Endothelial cell of umbilical vein (primary cell): Measurements from ENCODE around the gene UGT2A1. TPM values are rescaled to one million over a fixed set of nuclear protein-coding genes. Genes with fewer than 3 reads are reported as not detected.
"Not testable (repeated sequence)": the region's sequence is repeated elsewhere in the genome, so short reads cannot be mapped to it uniquely, and the experiment has no call there.

ENCODE experiments used
- BruUV-seq: library from RNA; stranded (reverse); fragments of 400-500 nt; replicated peaks from 2 replicates; lab custom pipeline; 2021; lab: Mats Ljungman, UMichigan
- CTCF ChIA-PET: fragments of 300-600, 350-600 bp; sonication (Branson Sonifier 250); formaldehyde crosslinking; loops from one replicate; lab custom pipeline; 2021; ENCODE audit warnings: antibody characterized with exemption, inconsistent platforms; lab: Charles Lee
- POLR2A ChIA-PET: fragments of 300-600, 350-600 bp; sonication (Branson Sonifier 250); formaldehyde crosslinking; loops from one replicate; lab custom pipeline; 2021; ENCODE audit warnings: antibody characterized with exemption, inconsistent platforms; lab: Charles Lee
- DNase-seq: peaks from one replicate; pipeline ENCODE4 v3.0.0-alpha.2; 2011; ENCODE audit warnings: low read depth, low spot score
- FAIRE-seq: peaks from 2 replicates; lab custom pipeline; 2011; peaks lifted over from hg19 to GRCh38; lab: Jason Lieb, UNC
- H2AFZ ChIP-seq: 2 replicates; pipeline ENCODE4 v1.6.0; 2012; ENCODE audit warnings: low read depth, low read length, control low read depth, inconsistent platforms
- H3K27ac ChIP-seq: 2 replicates; pipeline ENCODE4 v1.5.1; 2011; ENCODE audit warnings: low read depth, mild to moderate bottlenecking, control low read depth, low read length, moderate library complexity; ENCODE audit not compliant: insufficient read depth
- H3K27me3 ChIP-seq, 2 experiments: 2 replicates each; pipeline versions ENCODE4 v1.6.0 to v1.6.1; 2011; ENCODE audit warnings: low read length in 2 of 2, mixed read lengths in 1 of 2; ENCODE audit not compliant: control insufficient read depth in 2 of 2, insufficient read depth in 2 of 2
- H3K36me3 ChIP-seq, 2 experiments: 2 replicates in 1 of 2; 3 replicates in 1 of 2; pipeline ENCODE4 v1.5.1; 2011; ENCODE audit warnings: low read length in 2 of 2, mild to moderate bottlenecking in 1 of 2, moderate library complexity in 1 of 2; ENCODE audit not compliant: control insufficient read depth in 2 of 2, insufficient read depth in 2 of 2; ENCODE audit errors: extremely low read depth in 1 of 2
- H3K4me1 ChIP-seq: 3 replicates; pipeline ENCODE4 v1.5.1; 2011; ENCODE audit warnings: mild to moderate bottlenecking, low read length; ENCODE audit not compliant: control insufficient read depth, insufficient read depth; ENCODE audit errors: extremely low read depth
- H3K4me2 ChIP-seq: 2 replicates; pipeline ENCODE4 v1.6.1; 2011; ENCODE audit warnings: low read length, control low read depth, mixed read lengths; ENCODE audit not compliant: insufficient read depth
- H3K4me3 ChIP-seq, 3 experiments: fragments of 200-600 bp in 1 of 3; sonication (generic), shearing (Covaris generic) in 1 of 3; replicated peaks in 1 of 3; 2 replicates each; pipeline ENCODE4 v1.5.1; 2011 to 2016; ENCODE audit warnings: control low read depth in 3 of 3, low read length in 3 of 3, mild to moderate bottlenecking in 2 of 3, inconsistent platforms in 1 of 3, low read depth in 1 of 3, moderate library complexity in 1 of 3; ENCODE audit not compliant: insufficient read depth in 1 of 3
- H3K79me2 ChIP-seq: 2 replicates; pipeline ENCODE4 v1.6.0; 2012; ENCODE audit warnings: low read length, inconsistent platforms; ENCODE audit not compliant: control insufficient read depth, insufficient read depth
- H3K9ac ChIP-seq: replicated peaks from 2 replicates; pipeline ENCODE3; 2011; ENCODE audit warnings: low read length, control low read depth; ENCODE audit not compliant: insufficient read depth; ENCODE audit errors: extremely low read depth
- H3K9me1 ChIP-seq: replicated peaks from 3 replicates; pipeline ENCODE4 v1.6.0; 2011; ENCODE audit warnings: mild to moderate bottlenecking, low read length; ENCODE audit not compliant: control insufficient read depth, insufficient read depth; ENCODE audit errors: extremely low read depth
- H3K9me3 ChIP-seq: replicated peaks from 2 replicates; pipeline ENCODE4 v1.5.1; 2012; ENCODE audit warnings: low read length, inconsistent platforms; ENCODE audit not compliant: control insufficient read depth, insufficient read depth
- H4K20me1 ChIP-seq: replicated peaks from 2 replicates; pipeline ENCODE3; 2011; ENCODE audit warnings: mild to moderate bottlenecking, low read length; ENCODE audit not compliant: control insufficient read depth, insufficient read depth; ENCODE audit errors: extremely low read depth
- CTCF ChIP-seq, 2 donors: IDR thresholded peaks; 1 replicate in 1 of 2; 2 replicates in 1 of 2; pipeline ENCODE4 v1.5.1; 2011; ENCODE audit warnings: low read length in 2 of 2, mild to moderate bottlenecking in 2 of 2, moderate library complexity in 2 of 2, control low read depth in 1 of 2, inconsistent platforms in 1 of 2, low read depth in 1 of 2; ENCODE audit not compliant: insufficient read depth in 1 of 2; ENCODE audit errors: extremely low read depth in 1 of 2
- EZH2 ChIP-seq: IDR thresholded peaks from 2 replicates; pipeline ENCODE4 v1.6.1; 2012; ENCODE audit warnings: borderline replicate concordance, low read depth, mild to moderate bottlenecking, moderate library complexity, low read length, inconsistent platforms; ENCODE audit not compliant: severe bottlenecking
- FOS ChIP-seq: IDR thresholded peaks from 2 replicates; pipeline ENCODE4 v1.6.1; 2011; ENCODE audit warnings: mild to moderate bottlenecking, low read length, moderate library complexity, borderline replicate concordance; ENCODE audit not compliant: insufficient read depth
- GATA2 ChIP-seq: IDR thresholded peaks from 2 replicates; pipeline ENCODE4 v1.7.0; 2011; ENCODE audit warnings: low read depth, mild to moderate bottlenecking, moderate library complexity, mixed read lengths, low read length; ENCODE audit not compliant: insufficient read length, insufficient read depth
- JUN ChIP-seq: IDR thresholded peaks from 2 replicates; pipeline ENCODE4 v1.6.1; 2011; ENCODE audit warnings: borderline replicate concordance, low read depth; ENCODE audit not compliant: insufficient read length, insufficient read depth
- MAX ChIP-seq: IDR thresholded peaks from 2 replicates; pipeline ENCODE4 v1.6.1; 2011; ENCODE audit not compliant: insufficient read depth, insufficient read length
- MYC ChIP-seq: IDR thresholded peaks from one replicate; pipeline ENCODE4 v1.6.1; 2011; ENCODE audit warnings: mild to moderate bottlenecking, low read depth, low read length
- POLR2A ChIP-seq: IDR thresholded peaks from 2 replicates; pipeline ENCODE4 v1.6.1; 2012; ENCODE audit warnings: low read depth, mild to moderate bottlenecking, control low read depth, low read length
- POLR2AphosphoS5 ChIP-seq: IDR thresholded peaks from 2 replicates; pipeline ENCODE4 v1.6.1; 2012; ENCODE audit warnings: low read depth, mild to moderate bottlenecking, control low read depth, low read length, moderate library complexity; ENCODE audit not compliant: insufficient read depth
- dilution Hi-C: fragments of 300-500 bp; cut with MboI; formaldehyde crosslinking; loops from one replicate; pipeline ENCODE4 v1.15.0; 2019; ENCODE audit warnings: low sequenced_read_pairs; ENCODE audit not compliant: extremely low pct_ligation_motif_present
- intact Hi-C: fragments of 100-400 bp; cut with micrococcal nuclease; formaldehyde crosslinking; loops from one replicate; pipeline ENCODE4 v1.10.0; 2022
- polyA plus RNA-seq, 4 experiments: library from polyadenylated mRNA; depleted of rRNA in 3 of 4; stranded (reverse) in 3 of 4; unstranded in 1 of 4; fragments of >200 nt; gene quantifications; 2 replicates each; pipeline versions ENCODE4 v1.2.1 to v1.2.3, GENCODE V29; 2011 to 2012; ENCODE audit warnings: missing spikeins in 1 of 4
- total RNA-seq: library from RNA; stranded (reverse); gene quantifications from 2 replicates; pipeline ENCODE4 v1.2.3, GENCODE V29; 2021

The UGT2A1 gene
- total and polyA plus RNA-seq, 2 donors (not counting 3 experiments of a cell fraction or from before 2014, with no cell fraction given), result 0.04 TPM; not detected in 1

- POLR2A ChIA-PET, H3K27ac ChIP-seq, H3K4me3 ChIP-seq, H3K36me3 ChIP-seq, FAIRE-seq, H3K4me1 ChIP-seq, H4K20me1 ChIP-seq, H3K4me2 ChIP-seq, intact Hi-C loops, BruUV-seq, H2AFZ ChIP-seq, H3K9ac ChIP-seq, CTCF ChIA-PET, H3K9me3 ChIP-seq, DNase-seq, dilution Hi-C loops, H3K27me3 ChIP-seq, H3K79me2 ChIP-seq, H3K9me1 ChIP-seq: not testable (repeated sequence)
Measured at GRCh38 chr4:69661130-69661803, 8.2 kb upstream of the UGT2A1 start.

DNA sequence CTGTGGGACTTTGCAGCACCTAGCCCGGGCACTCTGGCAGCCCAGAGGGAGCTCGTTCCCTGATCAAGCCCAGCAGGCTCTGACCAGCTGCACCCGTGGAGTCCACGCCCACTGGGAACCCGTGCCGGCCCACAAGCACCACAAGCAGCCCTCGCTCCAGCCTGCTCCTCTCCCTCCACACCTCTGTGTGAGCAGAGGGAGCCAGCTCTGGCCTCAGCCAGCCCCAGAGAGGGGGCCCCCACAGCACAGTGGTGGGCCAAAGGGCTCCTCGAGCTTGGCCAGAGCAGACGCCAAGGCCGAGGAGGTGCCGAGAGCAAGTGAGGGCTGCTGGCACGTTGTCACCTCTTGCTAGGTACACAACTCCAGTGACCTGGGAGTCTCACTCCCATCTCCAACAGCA, 5.1 kb upstream of the UGT2A1 start:
- H3K36me3 ChIP-seq, result no peaks in the 10 kb centered on the region
- H4K20me1 ChIP-seq, result no peaks in the 10 kb centered on the region
- no peaks in the 10 kb centered on the region for H3K9me1 ChIP-seq
- BruUV-seq, result no TSS peak
- ChIA-PET POLR2A (no interaction called here), CTCF (interaction anchor here (1.0 to 1.2 kb wide), 2 partner anchors 11 to 239 kb away, joined by 3 to 4 read pairs; no protein-coding TSS in a partner anchor)
- H3K27ac ChIP-seq, result no peak overlapping the region
- dilution Hi-C loops (no loop called here), intact Hi-C loops (no loop called here)
- FAIRE-seq (no peak), DNase-seq (no peak)
- H3K27me3 ChIP-seq, result no peaks in the 10 kb centered on the region
- H3K9ac ChIP-seq, result no peak overlapping the region
- H3K4me1 ChIP-seq, result no peaks in the 10 kb centered on the region
- H3K4me3 ChIP-seq, result no peak overlapping the region
- TF ChIP-seq CTCF (IDR thresholded peaks at IDR 0.05; ENCODE audit: extremely low read depth in 1 of 2, insufficient read depth in 1 of 2, low read depth in 1 of 2, low read length in 2 of 2) (no peak), MYC (no peak), MAX (no peak), POLR2A (no peak), FOS (no peak), GATA2 (no peak), POLR2AphosphoS5 (no peak), EZH2 (no peak), JUN (no peak)
- no peak overlapping the region for H2AFZ ChIP-seq
- H3K4me2 ChIP-seq, result no peak overlapping the region
- H3K79me2 ChIP-seq, result no peaks in the 10 kb centered on the region
- no peaks in the 10 kb centered on the region for H3K9me3 ChIP-seq
